NB4 (cell line): ENCODE measurements around the gene DUSP14.

ENCODE experiments used
- DNase-seq: peaks from one replicate; pipeline ENCODE4 v3.0.0; 2010; ENCODE audit warnings: low read depth
- H3K4me3 ChIP-seq: one replicate; pipeline ENCODE4 v1.5.1; 2011; ENCODE audit warnings: mild to moderate bottlenecking, low read depth, low read length, moderate library complexity
- MYC ChIP-seq: IDR thresholded peaks from 2 replicates; pipeline ENCODE4 v1.6.1; 2011; ENCODE audit warnings: low read depth, low read length
- POLR2A ChIP-seq: IDR thresholded peaks from 2 replicates; pipeline ENCODE4 v1.6.1; 2011; ENCODE audit warnings: mild to moderate bottlenecking; ENCODE audit not compliant: insufficient read length; ENCODE audit errors: extremely low read depth
- TF ChIP-seq, protein P1 (sequence below): IDR thresholded peaks from 2 replicates; pipeline ENCODE4 v1.6.1; 2011; ENCODE audit warnings: low read depth, low read length
- TF ChIP-seq, protein P2 (sequence below): IDR thresholded peaks from one replicate; pipeline ENCODE4 v1.5.1; 2012; ENCODE audit warnings: low read depth, low read length

The DUSP14 gene

DNA sequence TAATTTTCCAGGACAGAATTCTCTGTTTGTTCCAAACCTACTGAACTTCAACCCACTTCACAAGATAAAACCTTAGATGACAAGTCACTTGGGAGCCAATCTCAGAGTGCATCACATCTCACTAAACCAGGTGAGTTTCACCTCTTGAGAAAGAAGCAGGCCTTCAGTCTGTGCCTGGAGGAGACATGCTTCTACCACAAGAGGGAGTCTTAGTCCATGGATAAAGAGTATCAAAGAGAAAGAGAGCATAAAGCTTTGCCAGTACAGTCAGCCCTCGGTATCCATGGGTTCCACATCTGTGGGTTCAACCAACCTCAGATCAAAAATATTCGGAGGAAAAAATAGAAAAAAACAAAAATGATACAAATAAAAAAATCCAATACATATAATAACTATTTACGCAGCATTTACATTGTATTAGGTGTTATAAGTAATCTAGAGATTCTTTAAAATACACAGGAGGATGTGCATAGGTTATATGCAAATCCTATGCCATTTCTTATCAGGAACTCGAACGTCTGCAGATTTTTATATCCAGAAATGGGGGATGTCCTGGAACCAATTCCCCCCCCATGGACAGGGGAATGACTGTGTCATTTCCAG is 37.7 kb downstream of the DUSP14 start:
- DNase-seq: peak; percentile 60
- no peak overlapping the region for H3K4me3 ChIP-seq
- TF ChIP-seq, protein P1, sequence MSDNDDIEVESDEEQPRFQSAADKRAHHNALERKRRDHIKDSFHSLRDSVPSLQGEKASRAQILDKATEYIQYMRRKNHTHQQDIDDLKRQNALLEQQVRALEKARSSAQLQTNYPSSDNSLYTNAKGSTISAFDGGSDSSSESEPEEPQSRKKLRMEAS: no peak
- TF ChIP-seq, protein P2, sequence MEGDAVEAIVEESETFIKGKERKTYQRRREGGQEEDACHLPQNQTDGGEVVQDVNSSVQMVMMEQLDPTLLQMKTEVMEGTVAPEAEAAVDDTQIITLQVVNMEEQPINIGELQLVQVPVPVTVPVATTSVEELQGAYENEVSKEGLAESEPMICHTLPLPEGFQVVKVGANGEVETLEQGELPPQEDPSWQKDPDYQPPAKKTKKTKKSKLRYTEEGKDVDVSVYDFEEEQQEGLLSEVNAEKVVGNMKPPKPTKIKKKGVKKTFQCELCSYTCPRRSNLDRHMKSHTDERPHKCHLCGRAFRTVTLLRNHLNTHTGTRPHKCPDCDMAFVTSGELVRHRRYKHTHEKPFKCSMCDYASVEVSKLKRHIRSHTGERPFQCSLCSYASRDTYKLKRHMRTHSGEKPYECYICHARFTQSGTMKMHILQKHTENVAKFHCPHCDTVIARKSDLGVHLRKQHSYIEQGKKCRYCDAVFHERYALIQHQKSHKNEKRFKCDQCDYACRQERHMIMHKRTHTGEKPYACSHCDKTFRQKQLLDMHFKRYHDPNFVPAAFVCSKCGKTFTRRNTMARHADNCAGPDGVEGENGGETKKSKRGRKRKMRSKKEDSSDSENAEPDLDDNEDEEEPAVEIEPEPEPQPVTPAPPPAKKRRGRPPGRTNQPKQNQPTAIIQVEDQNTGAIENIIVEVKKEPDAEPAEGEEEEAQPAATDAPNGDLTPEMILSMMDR: peak; percentile 67

DNA sequence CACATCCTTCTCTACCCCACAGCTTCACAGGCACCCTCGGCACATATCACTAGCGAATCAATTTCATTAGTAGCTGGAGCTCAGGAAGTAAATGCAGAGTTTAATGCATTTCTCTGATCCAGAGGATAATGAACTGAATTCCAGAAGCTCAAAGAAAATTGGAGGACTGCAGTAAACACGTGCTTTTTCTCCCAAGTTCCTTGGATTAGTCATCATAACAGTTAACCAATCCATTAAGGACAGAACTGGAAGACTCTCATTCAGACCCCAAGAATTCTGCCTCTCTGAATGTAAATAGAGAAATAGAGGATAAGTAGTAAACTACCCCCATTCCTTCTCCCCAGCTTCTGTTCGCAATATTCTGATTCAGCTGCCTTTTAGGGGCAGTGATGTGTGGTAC is 40.7 kb downstream of the DUSP14 start:
- no peak for DNase-seq
- no peak overlapping the region for H3K4me3 ChIP-seq
- no peak for TF ChIP-seq POLR2A
- TF ChIP-seq, protein P2: no peak
- TF ChIP-seq MYC: no peak
- TF ChIP-seq, protein P1: no peak

DNA sequence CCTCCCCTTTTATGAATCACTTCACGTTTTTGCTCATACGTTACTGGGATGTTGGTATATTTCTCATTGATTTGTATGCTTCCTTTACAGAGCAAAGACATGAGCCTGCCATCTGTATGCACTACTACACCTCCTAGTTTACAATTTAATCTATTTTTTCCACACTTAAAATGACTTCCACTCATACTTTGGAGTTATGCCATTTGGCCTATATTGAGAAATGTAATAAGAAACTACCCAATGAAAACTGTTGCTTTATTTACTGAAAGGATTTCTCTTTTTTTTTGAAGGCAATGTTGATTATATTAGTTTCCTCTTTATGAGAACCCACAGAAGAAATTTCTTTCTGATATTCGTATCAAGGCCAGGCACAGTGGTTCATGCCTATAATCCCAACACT is 43.1 kb downstream of the DUSP14 start:
- no peak overlapping the region for H3K4me3 ChIP-seq
- TF ChIP-seq POLR2A: no peak
- TF ChIP-seq, protein P1: no peak
- TF ChIP-seq MYC: no peak
- TF ChIP-seq, protein P2: no peak
- DNase-seq: no peak

DNA sequence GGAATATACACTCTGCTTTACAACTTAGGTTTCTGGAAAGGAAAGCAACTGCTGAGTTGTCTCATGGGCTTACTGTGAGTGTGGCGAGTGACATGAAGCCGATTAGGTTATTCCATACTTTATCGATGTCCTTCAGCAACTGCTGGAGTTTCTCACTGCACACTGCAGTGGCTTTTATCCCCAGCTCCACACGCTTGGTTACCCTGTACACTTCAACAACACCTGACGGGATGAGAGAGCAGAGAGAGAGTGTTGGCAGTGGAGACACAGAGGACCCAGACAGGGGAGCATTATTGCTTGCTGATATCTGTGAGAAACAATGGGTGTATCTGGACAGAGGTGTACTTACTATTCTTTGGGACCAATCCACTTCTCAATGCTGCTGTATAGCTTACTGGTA is 46.2 kb downstream of the DUSP14 start:
- H3K4me3 ChIP-seq: no peak overlapping the region
- no peak for DNase-seq
- no peak for TF ChIP-seq POLR2A
- TF ChIP-seq, protein P2: no peak
- TF ChIP-seq, protein P1: no peak

DNA sequence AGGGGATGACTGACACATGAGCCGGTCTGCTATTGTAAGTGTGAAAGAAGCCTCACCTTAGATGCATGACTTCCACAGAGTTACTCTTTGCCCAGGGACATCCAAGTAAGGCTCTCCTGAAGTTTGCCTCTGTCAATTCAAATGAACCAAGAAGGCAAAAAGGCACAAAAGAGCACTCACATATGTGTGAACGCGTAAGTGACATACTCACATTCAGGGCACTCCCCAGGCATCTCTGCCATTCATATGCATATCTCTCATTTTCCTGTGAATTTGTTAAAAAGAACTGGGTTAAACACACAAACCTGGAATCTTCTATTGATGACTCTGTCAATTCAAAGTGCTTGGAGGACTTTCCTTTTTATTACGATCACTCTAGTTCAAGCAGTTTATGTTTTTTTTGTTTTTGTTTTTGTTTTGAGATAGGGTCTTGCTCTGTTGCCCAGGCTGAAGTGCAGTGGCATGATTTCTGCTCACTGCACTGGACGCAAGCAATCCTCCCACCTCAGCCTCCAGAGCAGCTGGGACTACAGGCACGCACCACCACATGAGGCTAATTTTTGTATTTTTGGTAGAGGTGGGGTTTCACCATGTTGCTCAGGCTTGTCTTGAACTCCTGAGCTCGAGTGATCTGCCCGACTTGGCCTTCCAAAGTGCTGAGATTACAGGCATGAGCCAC is 49.4 kb downstream of the DUSP14 start:
- no peak for TF ChIP-seq POLR2A
- TF ChIP-seq, protein P1: no peak
- TF ChIP-seq, protein P2: no peak
- H3K4me3 ChIP-seq: no peak overlapping the region
- DNase-seq: no peak
